GM18868 (cell line): ENCODE measurements around the gene SPOCK1.
"Not testable (repeated sequence)": the region's sequence is repeated elsewhere in the genome, so short reads cannot be mapped to it uniquely, and the experiment has no call there.

Experiments
- ATAC-seq: cut with Tn5 transposase; IDR thresholded peaks from one replicate; pipeline ENCODE4 v1.9.1; 2021; ENCODE audit warnings: mild to moderate bottlenecking, moderate library complexity; ENCODE audit not compliant: unreplicated experiment

SPOCK1 gene

DNA sequence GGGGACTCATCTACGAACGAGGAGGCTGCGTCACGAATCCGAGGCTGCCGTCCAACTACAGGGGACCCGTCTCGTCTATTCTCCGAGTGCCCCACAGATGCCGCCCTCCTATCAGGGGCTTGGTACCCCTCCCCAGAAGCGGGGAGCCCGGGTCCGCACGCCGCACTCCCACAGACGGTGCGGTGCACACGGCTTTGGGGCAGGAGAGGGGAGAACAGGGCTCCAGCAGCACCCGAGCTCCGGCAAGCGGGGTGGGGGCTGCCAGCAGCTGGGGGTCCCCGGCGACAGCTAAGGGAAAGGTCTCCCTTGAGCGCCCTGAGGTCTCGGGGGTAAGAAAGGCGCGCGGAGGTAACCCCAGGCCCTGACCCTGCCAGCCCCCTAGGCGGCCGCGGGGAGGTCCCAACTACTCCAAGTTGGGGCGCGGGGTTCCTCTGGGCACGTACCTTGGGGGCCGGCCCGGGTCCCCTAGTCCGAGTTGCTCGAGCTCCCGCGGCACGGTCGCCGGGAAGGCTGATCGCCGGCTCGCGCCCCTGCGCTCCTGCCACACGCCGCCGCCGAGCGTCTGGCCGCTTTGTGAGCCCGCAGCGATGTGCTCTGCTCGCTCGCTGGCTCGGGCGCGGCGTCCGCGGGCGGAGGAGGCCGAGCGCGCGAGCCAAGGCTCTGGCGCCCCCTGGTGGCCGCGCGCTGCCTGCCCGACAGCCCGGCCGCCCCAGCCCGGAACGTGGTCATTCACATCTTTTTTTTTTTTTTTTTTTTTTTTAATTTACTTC, at the start of gene SPOCK1:
TSS of gene SPOCK1 (minus strand) at position 591 of the 770 bp plus-strand sequence.
- ATAC-seq: peak; percentile 92

- no peak for ATAC-seq
These were observed 46.8 kb upstream of the SPOCK1 start for GRCh38 chr5:137545956-137546355.

DNA sequence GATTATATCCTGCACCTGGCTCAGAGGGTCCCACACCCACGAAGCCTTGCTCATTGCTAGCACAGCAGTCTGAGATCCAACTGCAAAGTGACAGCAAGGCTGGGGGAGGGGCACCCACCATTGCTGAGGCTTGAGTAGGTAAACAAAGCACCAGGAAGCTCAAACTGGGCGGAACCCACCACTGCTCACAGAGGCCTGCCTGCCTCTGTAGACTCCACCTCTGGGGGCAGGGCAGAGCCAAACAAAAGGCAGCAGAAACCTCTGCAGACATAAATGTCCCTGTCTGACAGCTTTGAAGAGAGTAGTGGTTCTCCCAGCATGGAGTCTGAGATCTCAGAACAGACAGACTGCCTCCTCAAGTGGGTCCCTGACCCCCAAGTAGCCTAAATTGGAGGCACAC, 36.3 kb upstream of the SPOCK1 start:
- ATAC-seq: not testable (repeated sequence)

DNA sequence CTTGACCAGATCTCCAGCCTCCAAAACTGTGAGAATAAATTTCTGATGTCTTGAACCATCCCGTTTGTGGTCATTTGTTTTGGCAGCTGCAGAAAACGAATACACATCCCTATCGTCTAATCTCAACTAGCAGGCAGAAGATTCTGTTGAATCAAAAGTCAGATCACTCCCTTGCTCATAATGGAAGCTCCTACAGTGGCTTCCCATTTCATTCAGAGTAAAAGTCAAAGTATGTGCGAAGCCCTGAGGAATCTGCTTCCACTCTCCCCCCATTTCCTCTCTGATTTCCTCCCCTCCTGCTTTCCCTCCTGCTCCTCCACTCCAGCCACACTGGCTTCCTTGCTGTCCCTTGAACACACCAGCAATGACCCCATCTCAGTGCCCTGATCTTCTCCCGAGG, 34.8 kb upstream of the SPOCK1 start:
- ATAC-seq: no peak

DNA sequence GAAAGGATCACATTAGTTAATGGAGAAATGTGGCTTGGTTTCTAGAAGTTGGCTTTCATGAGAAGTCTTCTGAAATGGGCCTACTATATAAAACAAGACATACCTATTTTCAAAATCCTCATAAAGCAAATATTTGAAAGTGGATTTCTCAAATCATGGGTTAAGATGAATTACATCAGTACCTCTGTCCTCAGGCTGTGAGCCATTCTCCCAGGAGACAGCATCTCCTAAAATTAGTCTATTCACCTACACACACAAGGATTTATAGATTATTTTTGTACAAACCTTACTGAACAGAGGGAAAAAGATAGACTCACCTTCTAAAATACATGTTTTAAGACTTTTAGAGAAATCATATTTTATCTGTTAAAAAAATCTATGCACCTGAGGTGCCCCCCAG, 32.1 kb upstream of the SPOCK1 start:
- no peak for ATAC-seq

DNA sequence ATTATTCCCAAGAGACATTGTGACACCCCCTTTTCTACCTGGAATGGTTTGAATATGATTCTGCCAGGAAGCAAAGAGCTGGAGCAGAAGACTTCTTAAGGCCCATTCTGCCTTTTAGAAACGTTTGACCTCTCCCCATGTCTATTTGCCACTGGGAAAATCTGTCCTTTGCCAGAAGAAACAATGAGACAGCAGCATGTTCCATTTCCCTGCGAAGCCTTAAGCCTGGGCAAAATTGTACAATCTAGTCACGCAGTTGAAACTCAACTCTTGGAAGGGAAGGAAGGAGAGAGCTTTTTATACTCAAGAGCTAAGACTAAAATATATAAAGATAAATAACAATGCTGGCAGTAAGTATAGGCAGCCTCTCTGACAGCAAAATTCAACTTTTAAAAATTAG, 22.1 kb upstream of the SPOCK1 start:
- no peak for ATAC-seq

GRCh38 chr5:137516961-137517360, 17.8 kb upstream of the SPOCK1 start:
- no peak for ATAC-seq

DNA sequence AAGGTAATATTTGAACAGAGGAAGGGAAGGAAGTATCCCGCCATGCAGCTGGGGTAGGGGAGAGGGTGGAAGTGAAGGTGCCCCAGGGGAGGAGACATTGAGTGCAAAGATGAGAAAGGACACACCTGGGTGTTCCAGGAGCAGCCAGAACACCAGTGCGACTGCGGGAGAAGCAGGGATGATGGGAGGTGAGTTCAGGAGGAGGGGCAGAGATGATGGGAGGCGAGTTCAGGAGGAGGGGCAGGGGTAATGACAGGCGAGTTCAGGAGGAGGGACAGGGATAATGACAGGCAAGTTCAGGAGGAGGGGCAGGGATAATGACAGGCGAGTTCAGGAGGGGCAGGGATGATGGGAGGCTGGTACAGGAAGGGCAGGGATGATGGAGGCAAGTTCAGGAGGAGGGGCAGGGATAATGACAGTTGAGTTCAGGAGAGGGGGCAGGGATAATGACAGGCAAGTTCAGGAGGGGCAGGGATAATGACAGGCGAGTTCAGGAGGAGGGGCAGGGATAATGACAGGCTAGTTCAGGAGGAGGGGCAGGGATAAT, 17.2 kb upstream of the SPOCK1 start:
- no peak for ATAC-seq

GRCh38 chr5:137515238-137515637, 16.1 kb upstream of the SPOCK1 start:
- ATAC-seq: no peak

- no peak for ATAC-seq
These were observed 11.5 kb upstream of the SPOCK1 start for GRCh38 chr5:137510671-137511070.

GRCh38 chr5:137507150-137507549, 8.0 kb upstream of the SPOCK1 start:
- ATAC-seq: no peak

DNA sequence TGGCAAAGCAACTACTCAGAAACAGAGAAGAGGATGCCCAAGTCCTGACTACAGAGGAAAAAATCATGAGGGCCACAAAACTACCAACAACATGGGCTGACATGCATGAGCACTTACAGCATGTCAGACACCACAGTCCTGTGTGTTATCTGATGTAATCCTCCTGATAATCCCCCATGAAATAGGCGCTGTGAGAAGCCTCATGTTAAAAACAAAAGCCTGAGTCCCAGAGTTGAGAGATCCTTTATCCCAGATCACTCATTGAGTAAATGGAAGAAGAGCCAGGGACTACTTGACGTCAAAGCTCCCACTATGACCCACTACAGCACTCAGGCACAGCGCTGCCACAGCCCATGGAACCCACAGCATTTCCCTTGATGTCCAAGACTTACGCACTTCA, 7.2 kb upstream of the SPOCK1 start:
- ATAC-seq: no peak

DNA sequence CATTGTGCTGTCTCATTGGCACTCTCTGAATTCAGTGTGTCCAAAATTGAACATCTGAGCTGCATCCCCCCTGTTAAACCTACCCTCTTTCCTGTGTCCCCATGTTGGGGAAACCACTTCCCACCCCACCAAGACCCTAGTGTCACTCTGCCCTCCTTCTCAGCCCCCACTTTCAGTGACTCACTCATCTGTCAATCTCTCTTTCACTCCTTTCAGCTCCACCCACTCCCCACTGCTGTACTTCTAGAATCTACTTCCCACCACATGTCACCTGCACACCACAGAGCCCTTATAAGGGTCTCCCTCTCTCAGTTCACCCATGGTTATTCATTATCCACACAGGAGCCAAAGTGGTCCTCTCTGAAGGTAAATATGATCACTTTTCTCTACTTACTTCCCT, 5.8 kb upstream of the SPOCK1 start:
- no peak for ATAC-seq

DNA sequence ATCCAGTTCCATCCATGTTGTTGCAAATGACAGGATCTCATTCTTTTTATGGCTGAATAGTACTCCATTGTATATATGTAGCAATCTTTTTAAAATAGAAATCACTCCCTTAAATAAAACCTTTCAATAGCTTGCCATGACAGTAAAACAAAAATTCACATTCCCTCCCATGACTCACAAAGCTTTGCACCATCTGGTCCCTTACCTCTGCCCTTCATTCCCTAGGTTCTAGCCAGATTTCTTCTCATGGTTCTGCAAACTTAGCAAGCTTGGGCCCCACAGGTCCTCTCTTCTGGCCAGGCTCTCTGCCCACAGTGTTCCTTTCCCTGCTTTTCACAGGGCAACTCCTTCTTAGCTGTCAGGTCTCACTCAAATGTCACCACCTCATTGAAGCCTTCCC, 4.3 kb upstream of the SPOCK1 start:
- no peak for ATAC-seq

DNA sequence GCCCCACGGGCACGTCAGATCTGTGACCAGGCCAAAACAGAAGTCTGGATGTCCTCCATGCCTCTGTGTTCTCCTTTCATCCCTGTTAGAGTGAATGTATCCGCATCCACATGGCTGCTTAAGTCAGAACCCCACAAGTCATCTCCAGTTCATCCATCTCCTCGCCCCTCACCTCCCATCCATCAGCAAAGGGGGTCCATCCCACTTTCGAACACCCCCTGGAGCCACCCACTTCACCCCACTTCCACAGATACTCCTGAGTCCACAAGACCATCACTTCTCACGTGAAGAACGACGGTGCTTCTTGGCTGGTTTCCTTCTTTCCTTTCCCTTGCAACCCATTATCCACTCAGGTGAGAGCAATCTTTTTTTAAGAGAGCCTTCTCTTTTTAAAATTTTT, 3.5 kb upstream of the SPOCK1 start:
- no peak for ATAC-seq

GRCh38 chr5:137501846-137502406, 2.8 kb upstream of the SPOCK1 start:
- no peak for ATAC-seq

GRCh38 chr5:137501226-137501625, 2.1 kb upstream of the SPOCK1 start:
- ATAC-seq: no peak

GRCh38 chr5:137500615-137501225, 1.6 kb upstream of the SPOCK1 start:
- no peak for ATAC-seq

DNA sequence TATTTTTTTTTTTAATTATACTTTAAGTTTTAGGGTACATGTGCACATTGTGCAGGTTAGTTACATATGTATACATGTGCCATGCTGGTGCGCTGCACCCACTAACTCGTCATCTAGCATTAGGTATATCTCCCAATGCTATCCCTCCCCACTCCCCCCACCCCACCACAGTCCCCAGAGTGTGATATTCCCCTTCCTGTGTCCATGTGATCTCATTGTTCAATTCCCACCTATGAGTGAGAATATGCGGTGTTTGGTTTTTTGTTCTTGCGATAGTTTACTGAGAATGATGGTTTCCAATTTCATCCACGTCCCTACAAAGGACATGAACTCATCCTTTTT, 351 bp upstream of the SPOCK1 start:
- not testable (repeated sequence) for ATAC-seq

- no peak for ATAC-seq
These were observed 808 bp downstream of the SPOCK1 start for GRCh38 chr5:137498301-137498735.

- no peak for ATAC-seq
These were observed 1.5 kb downstream of the SPOCK1 start for GRCh38 chr5:137497396-137498290.
